Neural progenitor cell (in vitro differentiated cells): ENCODE results near the gene PLXNA4. TPM values are rescaled to one million over a fixed set of nuclear protein-coding genes. Genes with fewer than 3 reads are reported as not detected.

Experiments used
- DNase-seq: peaks from one replicate; pipeline ENCODE4 v3.0.0-alpha.2; 2016; ENCODE audit warnings: low spot score
- H2AFZ ChIP-seq: fragments of 200-600 bp; sonication (generic); replicated peaks from 2 replicates; pipeline ENCODE4 v1.6.1; 2016; ENCODE audit warnings: antibody characterized with exemption
- H3F3A ChIP-seq: fragments of 200-600 bp; sonication (generic); 2 replicates; pipeline ENCODE4 v1.6.1; 2016; ENCODE audit warnings: antibody characterized with exemption, low read depth
- H3K27ac ChIP-seq: fragments of 200-600 bp; sonication (generic); 2 replicates; pipeline ENCODE4 v1.5.1; 2016; ENCODE audit warnings: mild to moderate bottlenecking
- H3K27me3 ChIP-seq: fragments of 200-600 bp; sonication (generic); 2 replicates; pipeline ENCODE4 v1.6.1; 2016; ENCODE audit warnings: mild to moderate bottlenecking, moderate library complexity
- H3K36me3 ChIP-seq: fragments of 200-600 bp; sonication (generic); 2 replicates; pipeline ENCODE4 v1.5.1; 2016
- H3K4me1 ChIP-seq: fragments of 200-600 bp; sonication (generic); 2 replicates; pipeline ENCODE4 v1.6.1; 2016; ENCODE audit warnings: mixed run types
- H3K4me2 ChIP-seq: fragments of 200-600 bp; sonication (generic); 2 replicates; pipeline ENCODE4 v1.6.1; 2016
- H3K4me3 ChIP-seq: fragments of 200-600 bp; sonication (generic); 2 replicates; pipeline ENCODE4 v1.5.1; 2016
- H3K79me2 ChIP-seq: fragments of 200-600 bp; sonication (generic); 2 replicates; pipeline ENCODE4 v1.6.1; 2016; ENCODE audit warnings: low read depth
- H3K9ac ChIP-seq: fragments of 200-600 bp; sonication (generic); 2 replicates; pipeline ENCODE4 v1.6.1; 2016
- H3K9me3 ChIP-seq: fragments of 200-600 bp; sonication (generic); 2 replicates; pipeline ENCODE4 v1.5.1; 2016; ENCODE audit warnings: low read depth
- H4K20me1 ChIP-seq: fragments of 200-600 bp; sonication (generic); 2 replicates; pipeline ENCODE4 v1.6.1; 2016; ENCODE audit warnings: low read depth
- H3K27ac Mint-ChIP-seq: 3 replicates; pipeline ENCODE4 v1.8.0; 2021; ENCODE audit warnings: mixed read lengths
- H3K27me3 Mint-ChIP-seq: 2 replicates; pipeline ENCODE4 v1.8.0; 2022; ENCODE audit warnings: low read depth, mild to moderate bottlenecking, inconsistent platforms, moderate library complexity, mixed read lengths; ENCODE audit not compliant: insufficient read depth
- H3K36me3 Mint-ChIP-seq: 3 replicates; pipeline ENCODE4 v1.8.0; 2021; ENCODE audit warnings: mixed read lengths
- H3K4me1 Mint-ChIP-seq: 3 replicates; pipeline ENCODE4 v1.8.0; 2021; ENCODE audit warnings: mixed read lengths
- H3K4me3 Mint-ChIP-seq: 3 replicates; pipeline ENCODE4 v1.8.0; 2021; ENCODE audit warnings: mild to moderate bottlenecking, moderate library complexity, mixed read lengths
- H3K9me3 Mint-ChIP-seq: 3 replicates; pipeline ENCODE4 v1.8.0; 2020; ENCODE audit warnings: mixed read lengths
- CTCF ChIP-seq: fragments of 200-600 bp; sonication (generic); IDR thresholded peaks from 2 replicates; pipeline ENCODE4 v1.5.1; 2017; ENCODE audit warnings: antibody characterized with exemption, mild to moderate bottlenecking
- EZH2 ChIP-seq: fragments of 200-600 bp; sonication (generic); IDR thresholded peaks from 2 replicates; pipeline ENCODE4 v1.6.1; 2017; ENCODE audit warnings: antibody characterized with exemption, mild to moderate bottlenecking, moderate library complexity
- EZH2phosphoT487 ChIP-seq: fragments of 200-600 bp; sonication (generic); IDR thresholded peaks from 2 replicates; pipeline ENCODE4 v1.6.1; 2017; ENCODE audit warnings: antibody characterized with exemption
- total RNA-seq: library from RNA; depleted of rRNA; stranded (reverse); fragments of >200 nt; gene quantifications from 2 replicates; pipeline ENCODE4 v1.2.3, GENCODE V29; 2015; ENCODE audit warnings: low replicate concordance

The PLXNA4 gene
- total RNA-seq, 1 donor from 2014 or later, result 0.49 TPM

- Histone ChIP-seq H3K4me2 (no peak overlapping the region), H3K27ac (no peak overlapping the region), H3K79me2 (no peaks in the 10 kb centered on the region), H3K4me1 (peaks cover 10% of the 10 kb centered on the region), H2AFZ (no peak overlapping the region), H3K27me3 (peaks cover 7% of the 10 kb centered on the region), H3K4me3 (no peak overlapping the region), H3F3A (no peaks in the 10 kb centered on the region), H3K9ac (no peak overlapping the region), H3K9me3 (no peaks in the 10 kb centered on the region), H3K36me3 (no peaks in the 10 kb centered on the region), H4K20me1 (no peaks in the 10 kb centered on the region)
- Mint-ChIP-seq H3K36me3 (no peaks in the 10 kb centered on the region), H3K27ac (no peak overlapping the region), H3K9me3 (no peaks in the 10 kb centered on the region), H3K27me3 (peaks cover 20% of the 10 kb centered on the region), H3K4me1 (peaks cover 18% of the 10 kb centered on the region), H3K4me3 (no peak overlapping the region)
- no peak for TF ChIP-seq EZH2
- no peak for TF ChIP-seq CTCF
- no peak for TF ChIP-seq EZH2phosphoT487
- DNase-seq, result no peak
Measured at GRCh38 chr7:132388688-132389087, 187.6 kb downstream of the PLXNA4 start.

GRCh38 chr7:132387596-132387995 lies 188.7 kb downstream of the PLXNA4 start:
- H3K4me2 ChIP-seq, result no peak overlapping the region
- no peak overlapping the region for H3K27ac ChIP-seq
- TF ChIP-seq EZH2phosphoT487 (no peak), CTCF (no peak), EZH2 (no peak)
- H4K20me1 ChIP-seq, result no peaks in the 10 kb centered on the region
- Mint-ChIP-seq H3K36me3 (no peaks in the 10 kb centered on the region), H3K27me3 (peaks cover 23% of the 10 kb centered on the region), H3K4me3 (no peak overlapping the region), H3K4me1 (peaks cover 25% of the 10 kb centered on the region), H3K27ac (no peak overlapping the region), H3K9me3 (no peaks in the 10 kb centered on the region)
- no peak overlapping the region for H2AFZ ChIP-seq
- DNase-seq, result no peak
- H3K9ac ChIP-seq, result no peak overlapping the region
- H3K9me3 ChIP-seq, result no peaks in the 10 kb centered on the region
- H3K36me3 ChIP-seq, result no peaks in the 10 kb centered on the region
- H3K4me1 ChIP-seq, result peaks cover 10% of the 10 kb centered on the region
- peaks cover 7% of the 10 kb centered on the region for H3K27me3 ChIP-seq
- H3K4me3 ChIP-seq, result no peak overlapping the region
- H3K79me2 ChIP-seq, result no peaks in the 10 kb centered on the region
- no peaks in the 10 kb centered on the region for H3F3A ChIP-seq

GRCh38 chr7:132386201-132386681 lies 190.0 kb downstream of the PLXNA4 start:
- Histone ChIP-seq H3K9ac (no peak overlapping the region), H3F3A (no peaks in the 10 kb centered on the region), H3K4me3 (no peak overlapping the region), H3K27me3 (peaks cover 7% of the 10 kb centered on the region), H3K27ac (no peak overlapping the region), H3K79me2 (no peaks in the 10 kb centered on the region), H3K4me2 (no peak overlapping the region), H3K4me1 (peaks cover 18% of the 10 kb centered on the region), H2AFZ (no peak overlapping the region), H4K20me1 (no peaks in the 10 kb centered on the region), H3K9me3 (no peaks in the 10 kb centered on the region), H3K36me3 (no peaks in the 10 kb centered on the region)
- Mint-ChIP-seq H3K4me1 (peaks cover 37% of the 10 kb centered on the region), H3K4me3 (no peak overlapping the region), H3K27ac (no peak overlapping the region), H3K27me3 (peaks cover 20% of the 10 kb centered on the region), H3K9me3 (no peaks in the 10 kb centered on the region), H3K36me3 (no peaks in the 10 kb centered on the region)
- TF ChIP-seq EZH2phosphoT487, result no peak
- no peak for TF ChIP-seq EZH2
- TF ChIP-seq CTCF, result no peak
- DNase-seq, result no peak
